Activated T-cell treated with anti-CD3 and anti-CD28 coated beads, Interleukin-2, amount 50 U/mL, for 4 hours (primary cell): ENCODE results near the gene ADAP2. TPM values are rescaled to one million over a fixed set of nuclear protein-coding genes. Genes with fewer than 3 reads are reported as not detected.
A peak's percentile ranks its signal among the peaks of the same experiment; 100 is the strongest.
"Not testable (repeated sequence)": the region's sequence is repeated elsewhere in the genome, so short reads cannot be mapped to it uniquely, and the experiment has no call there.

Experiments
- ATAC-seq, 2 donors: fragments of 200-7000 bp; cut with Tn5 transposase; one replicate each; pipeline ENCODE4 v1.10.0; 2021
- DNase-seq: peaks from one replicate; pipeline ENCODE4 v3.0.0-alpha.2; 2020
- H3K27me3 Mint-ChIP-seq: one replicate; pipeline ENCODE4 v1.8.0; 2021; ENCODE audit warnings: low read depth, mixed read lengths
- H3K36me3 Mint-ChIP-seq: one replicate; pipeline ENCODE4 v1.8.0; 2022; ENCODE audit warnings: mixed read lengths; ENCODE audit not compliant: insufficient read depth
- H3K4me1 Mint-ChIP-seq: one replicate; pipeline ENCODE4 v1.8.0; 2021; ENCODE audit warnings: low read depth, mixed read lengths
- H3K4me3 Mint-ChIP-seq: one replicate; pipeline ENCODE4 v1.8.0; 2021; ENCODE audit warnings: mild to moderate bottlenecking, moderate library complexity, mixed read lengths
- H3K9me3 Mint-ChIP-seq: one replicate; pipeline ENCODE4 v1.8.0; 2021; ENCODE audit warnings: mixed read lengths
- total RNA-seq, 3 donors: library from RNA; stranded (reverse); gene quantifications; one replicate each; pipeline ENCODE4 v1.2.1, GENCODE V29; 2021

ADAP2 gene
- total RNA-seq, 3 donors from 2014 or later, result 0.95 to 1.4 (median 1.1) TPM

DNA sequence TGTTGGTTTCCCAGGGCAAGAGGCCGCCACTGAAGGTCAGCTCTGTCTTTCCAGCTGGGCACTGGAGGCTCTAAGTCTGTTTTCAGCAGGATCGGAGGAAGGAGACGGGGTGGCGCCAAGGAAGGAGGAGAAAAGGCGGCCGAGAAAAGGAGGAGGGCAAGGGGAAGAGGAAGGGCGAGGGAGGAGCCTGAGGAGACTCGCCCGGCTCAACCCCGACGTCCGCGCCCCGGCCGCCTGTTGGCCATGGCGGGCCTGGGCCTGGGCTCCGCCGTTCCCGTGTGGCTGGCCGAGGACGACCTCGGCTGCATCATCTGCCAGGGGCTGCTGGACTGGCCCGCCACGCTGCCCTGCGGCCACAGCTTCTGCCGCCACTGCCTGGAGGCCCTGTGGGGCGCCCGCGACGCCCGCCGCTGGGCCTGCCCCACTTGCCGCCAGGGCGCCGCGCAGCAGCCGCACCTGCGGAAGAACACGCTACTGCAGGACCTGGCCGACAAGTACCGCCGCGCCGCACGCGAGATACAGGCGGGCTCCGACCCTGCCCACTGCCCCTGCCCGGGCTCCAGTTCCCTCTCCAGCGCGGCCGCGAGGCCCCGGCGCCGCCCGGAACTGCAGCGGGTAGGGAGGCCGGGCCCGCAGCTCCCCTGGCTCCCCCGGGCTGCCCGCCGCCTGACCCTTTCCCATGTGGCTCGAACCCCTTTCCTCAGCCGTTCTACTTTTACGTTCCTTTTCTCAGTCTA lies 49.3 kb downstream of the ADAP2 start, which contains the start of gene RNF135:
Gene RNF135, plus strand, starts transcription at position 209 of the 737 bp plus-strand sequence. Its CDS starts 35 bp downstream, at position 244.
- peak; percentile 89 for ATAC-seq
- Mint-ChIP-seq H3K27me3 (peaks cover 2% of the 10 kb centered on the region), H3K4me3 (peak within 1 kb of the TSS; percentile 95), H3K4me1 (peaks cover 32% of the 10 kb centered on the region), H3K36me3 (peaks cover 3% of the 10 kb centered on the region), H3K9me3 (no peaks in the 10 kb centered on the region)
- peak; percentile 42 for DNase-seq

DNA sequence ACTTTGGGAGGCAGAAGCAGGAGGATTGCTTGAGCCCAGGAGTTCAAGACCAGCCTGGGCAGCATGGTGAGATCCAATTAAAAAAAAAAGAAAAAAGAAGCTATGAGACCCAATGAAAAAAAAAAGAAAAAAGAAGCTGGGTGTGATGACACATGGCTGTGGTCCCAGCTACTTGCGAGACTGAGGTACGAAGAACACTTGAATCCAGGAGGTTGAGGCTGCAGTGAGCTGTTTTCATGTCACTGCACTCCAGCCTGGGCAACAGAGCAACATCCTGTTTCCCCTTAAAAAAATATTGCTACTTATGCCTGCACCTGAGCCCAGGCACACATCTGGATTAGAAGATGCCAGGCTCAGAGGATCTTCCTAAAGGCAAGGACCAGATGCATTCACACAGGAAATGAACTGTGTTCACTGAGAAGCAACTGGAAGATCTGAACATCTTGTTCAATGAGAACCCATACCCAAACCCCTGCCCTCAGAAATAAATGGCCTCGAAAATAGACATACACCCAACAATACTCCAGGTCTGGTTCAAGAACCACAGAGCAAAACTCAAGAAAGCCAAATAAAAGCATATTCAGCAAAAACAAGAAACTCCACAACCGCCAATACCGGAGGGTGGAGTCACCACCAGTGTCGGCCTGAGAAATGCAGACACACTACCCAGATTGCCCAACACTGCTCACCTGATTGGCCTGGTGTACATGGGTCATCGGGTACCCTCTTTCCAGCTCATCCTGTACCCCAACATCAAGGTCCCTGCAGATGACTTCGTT lies 53.5 kb downstream of the ADAP2 start:
- Mint-ChIP-seq H3K27me3 (peaks cover 2% of the 10 kb centered on the region), H3K36me3 (peaks cover 9% of the 10 kb centered on the region), H3K9me3 (no peaks in the 10 kb centered on the region), H3K4me1 (peaks cover 26% of the 10 kb centered on the region), H3K4me3 (no peak overlapping the region)
- ATAC-seq (no peak), DNase-seq (no peak)

DNA sequence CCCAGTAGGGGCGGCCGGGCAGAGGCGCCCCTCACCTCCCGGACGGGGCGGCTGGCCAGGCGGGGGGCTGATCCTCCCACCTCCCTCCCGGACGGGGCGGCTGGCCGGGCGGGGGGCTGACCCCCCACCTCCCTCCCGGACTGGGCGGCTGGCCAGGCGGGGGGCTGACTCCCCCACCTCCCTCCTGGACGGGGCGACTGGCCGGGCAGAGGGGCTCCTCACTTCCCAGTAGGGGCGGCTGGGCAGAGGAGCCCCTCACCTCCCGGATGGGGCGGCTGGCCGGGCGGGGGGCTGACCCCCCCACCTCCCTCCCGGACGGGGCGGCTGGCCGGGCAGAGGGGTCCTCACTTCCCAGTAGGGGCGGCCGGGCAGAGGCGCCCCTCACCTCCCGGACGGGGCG lies 58.2 kb downstream of the ADAP2 start:
- H3K4me3 Mint-ChIP-seq, ATAC-seq, H3K9me3 Mint-ChIP-seq, H3K4me1 Mint-ChIP-seq, DNase-seq, H3K36me3 Mint-ChIP-seq, H3K27me3 Mint-ChIP-seq: not testable (repeated sequence)

DNA sequence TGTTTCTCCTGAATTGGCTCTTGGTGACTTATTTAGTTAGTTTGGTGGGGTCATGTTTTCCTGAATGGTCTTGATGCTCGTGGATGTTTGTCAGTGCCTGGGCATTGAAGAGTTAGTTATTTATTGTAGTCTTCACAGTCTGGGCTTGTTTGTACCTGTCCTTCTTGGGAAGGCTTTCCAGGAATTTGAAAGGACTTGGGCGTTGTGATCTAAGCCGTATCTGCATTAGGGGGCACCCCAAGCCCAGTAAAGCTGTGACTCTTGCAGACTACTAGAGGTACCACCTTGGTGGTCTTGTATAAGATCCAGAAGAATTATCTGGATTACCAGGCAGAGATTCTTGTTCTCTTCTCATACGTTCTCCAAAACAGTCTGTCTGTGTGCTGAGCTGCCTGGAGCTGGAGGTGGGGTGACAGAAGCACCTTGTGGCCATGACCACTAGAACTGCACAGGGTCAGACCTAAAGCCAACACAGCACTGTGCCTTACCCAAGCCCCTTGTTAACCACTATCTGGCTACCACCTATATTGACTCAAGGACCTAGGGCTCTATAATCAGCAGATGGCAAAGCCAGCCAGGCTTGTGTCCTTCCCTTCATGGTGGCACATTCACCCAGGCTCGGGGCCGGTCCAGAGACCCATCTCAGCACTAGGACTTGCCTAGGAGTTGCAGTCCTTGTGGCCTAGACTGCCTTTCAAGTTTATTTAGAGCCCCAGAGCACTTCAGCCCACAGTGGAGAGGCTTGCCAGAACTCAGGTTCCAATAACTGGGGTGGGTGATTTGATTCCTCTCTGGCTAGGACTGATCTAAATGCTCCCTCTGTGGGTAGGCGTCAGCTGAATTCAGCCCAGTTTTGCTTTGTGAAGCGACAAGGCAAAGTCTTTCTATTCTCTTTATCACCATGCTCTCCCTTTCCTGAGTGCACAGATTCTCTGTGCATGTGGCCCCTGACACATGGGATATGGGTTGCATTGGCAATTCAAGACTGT lies 60.1 kb downstream of the ADAP2 start:
- DNase-seq (no peak), ATAC-seq (no peak)
- H3K36me3 Mint-ChIP-seq, result peaks cover 15% of the 10 kb centered on the region
- peaks cover 4% of the 10 kb centered on the region for H3K4me1 Mint-ChIP-seq
- no peak overlapping the region for H3K4me3 Mint-ChIP-seq
- no peaks in the 10 kb centered on the region for H3K27me3 Mint-ChIP-seq
- no peaks in the 10 kb centered on the region for H3K9me3 Mint-ChIP-seq

DNA sequence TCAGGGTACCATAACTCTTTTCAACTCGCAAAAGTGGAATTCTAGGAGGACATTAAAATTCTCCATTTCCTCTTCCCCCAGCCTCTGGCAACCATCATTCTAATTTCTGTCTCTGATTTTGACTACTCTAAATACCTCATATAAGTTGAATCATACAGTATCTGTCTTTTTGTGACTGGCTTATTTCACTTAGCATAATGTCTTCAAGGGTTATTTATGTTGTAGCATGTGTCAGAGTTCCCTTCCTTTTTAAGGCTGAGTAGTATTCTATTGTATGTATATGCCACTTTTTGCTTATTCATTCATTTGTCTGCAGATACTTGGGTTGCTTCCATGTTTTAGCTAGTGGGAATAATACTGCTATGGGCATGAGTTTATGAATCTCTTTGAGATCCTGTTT lies 61.1 kb downstream of the ADAP2 start:
- H3K4me1 Mint-ChIP-seq, result peaks cover 3% of the 10 kb centered on the region
- H3K36me3 Mint-ChIP-seq, result peaks cover 16% of the 10 kb centered on the region
- ATAC-seq (peak; percentile 58), DNase-seq (no peak)
- H3K27me3 Mint-ChIP-seq, result no peaks in the 10 kb centered on the region
- H3K4me3 Mint-ChIP-seq, result no peak overlapping the region
- no peaks in the 10 kb centered on the region for H3K9me3 Mint-ChIP-seq

DNA sequence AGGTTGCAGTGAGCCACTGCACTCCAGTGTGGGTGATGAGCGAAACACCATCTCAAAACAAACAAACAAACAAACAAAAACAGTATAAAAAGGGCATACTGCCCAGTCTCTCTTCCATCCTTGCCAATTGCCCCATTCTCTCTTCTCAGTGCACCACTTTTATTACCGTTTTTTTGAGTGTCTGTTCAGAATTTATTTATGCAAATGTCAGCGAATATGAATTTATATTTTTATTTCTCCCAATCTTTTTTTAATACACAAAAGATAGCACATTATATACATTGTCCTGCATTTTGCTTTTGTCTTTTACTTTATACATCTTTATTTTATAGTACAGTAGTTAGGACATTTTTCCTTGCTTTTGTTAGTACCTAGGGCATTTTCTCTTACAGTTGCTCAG lies 68.7 kb downstream of the ADAP2 start:
- Mint-ChIP-seq H3K27me3 (no peaks in the 10 kb centered on the region), H3K36me3 (peaks cover 17% of the 10 kb centered on the region), H3K4me3 (no peak overlapping the region), H3K4me1 (no peaks in the 10 kb centered on the region), H3K9me3 (no peaks in the 10 kb centered on the region)
- ATAC-seq (no peak), DNase-seq (no peak)

DNA sequence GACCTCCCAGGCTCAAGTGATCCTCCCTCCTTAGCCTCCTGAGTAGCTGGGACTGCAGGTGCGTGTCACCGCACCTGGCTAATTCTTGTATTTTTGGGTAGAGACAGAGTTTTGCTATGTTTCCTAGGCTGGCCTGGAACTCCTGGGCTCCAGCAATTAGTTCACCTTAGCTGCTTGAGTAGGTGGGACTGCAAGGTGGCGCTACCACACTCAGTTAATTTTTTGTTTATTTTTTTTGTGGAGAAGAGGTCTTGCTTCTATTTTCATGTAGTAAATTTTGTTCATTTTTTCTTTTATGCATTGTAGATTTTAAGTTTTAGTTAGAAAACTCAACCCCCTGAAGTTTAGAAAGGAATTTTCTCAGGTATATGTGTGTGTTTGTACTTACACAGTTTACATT lies 70.8 kb downstream of the ADAP2 start:
- no peaks in the 10 kb centered on the region for H3K27me3 Mint-ChIP-seq
- DNase-seq (no peak), ATAC-seq (no peak)
- H3K4me3 Mint-ChIP-seq, result no peak overlapping the region
- no peaks in the 10 kb centered on the region for H3K4me1 Mint-ChIP-seq
- H3K9me3 Mint-ChIP-seq, result no peaks in the 10 kb centered on the region
- H3K36me3 Mint-ChIP-seq, result peaks cover 9% of the 10 kb centered on the region

DNA sequence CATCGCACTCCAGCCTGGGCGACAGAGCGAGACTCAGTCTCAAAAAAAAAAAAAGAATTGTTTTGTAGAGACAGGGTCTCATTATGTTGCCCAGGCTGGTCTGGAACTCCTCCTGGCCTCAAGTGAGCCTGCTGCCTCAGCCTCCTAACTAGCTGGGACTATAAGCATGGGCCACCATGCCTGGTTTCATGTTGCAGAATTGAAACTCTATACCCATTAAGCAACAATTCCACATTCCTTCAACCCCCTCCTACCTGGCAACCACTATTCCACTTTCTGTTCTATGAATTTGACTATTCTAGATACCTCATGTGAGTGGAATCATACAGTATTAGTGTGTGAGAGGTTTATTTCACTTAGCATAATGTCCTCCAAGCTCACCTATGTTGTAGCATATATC lies 73.6 kb downstream of the ADAP2 start:
- H3K9me3 Mint-ChIP-seq, result no peaks in the 10 kb centered on the region
- no peaks in the 10 kb centered on the region for H3K4me1 Mint-ChIP-seq
- ATAC-seq (no peak), DNase-seq (no peak)
- H3K4me3 Mint-ChIP-seq, result no peak overlapping the region
- peaks cover 12% of the 10 kb centered on the region for H3K36me3 Mint-ChIP-seq
- no peaks in the 10 kb centered on the region for H3K27me3 Mint-ChIP-seq

DNA sequence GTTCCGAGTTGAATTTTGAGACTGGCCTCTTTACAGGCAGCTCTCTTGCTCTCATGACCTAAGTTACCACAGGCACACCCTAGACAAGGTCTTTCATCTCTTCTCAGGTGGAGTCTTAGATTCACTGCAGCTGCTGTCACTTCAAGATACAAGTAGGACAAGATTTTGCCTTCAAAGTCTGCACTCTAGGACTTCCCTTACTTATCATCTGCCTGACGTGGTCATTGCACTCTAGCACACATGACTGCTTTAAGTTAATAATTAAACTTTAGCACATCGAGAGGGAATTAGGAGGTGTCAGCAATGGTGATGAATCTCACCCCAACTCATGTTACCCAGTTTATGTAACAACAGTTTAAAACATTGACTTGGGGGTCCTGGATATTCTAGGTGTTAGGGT lies 74.7 kb downstream of the ADAP2 start:
- Mint-ChIP-seq H3K9me3 (no peaks in the 10 kb centered on the region), H3K4me3 (no peak overlapping the region), H3K4me1 (no peaks in the 10 kb centered on the region), H3K36me3 (peaks cover 10% of the 10 kb centered on the region), H3K27me3 (no peaks in the 10 kb centered on the region)
- ATAC-seq (no peak), DNase-seq (no peak)

DNA sequence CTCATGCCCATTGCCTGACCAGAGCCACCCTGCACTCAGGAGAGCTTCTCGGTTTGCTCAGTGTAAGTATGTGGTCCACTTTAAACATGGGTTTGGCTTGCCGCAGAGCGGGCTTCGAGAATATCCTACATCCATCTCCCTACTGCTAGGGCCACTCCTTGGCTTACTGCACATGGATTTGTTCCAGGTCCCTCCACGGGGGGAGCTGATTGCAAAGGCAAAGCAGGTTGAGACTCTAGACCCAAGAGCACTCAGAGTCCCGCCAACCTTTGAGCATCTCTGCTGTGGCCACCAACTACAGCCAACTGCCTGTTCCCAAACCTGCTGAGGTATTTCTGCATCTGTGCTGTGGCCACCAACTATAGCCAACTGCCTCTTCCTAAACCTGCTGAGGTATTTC lies 75.5 kb downstream of the ADAP2 start:
- no peak for ATAC-seq
- no peak overlapping the region for H3K4me3 Mint-ChIP-seq
- no peaks in the 10 kb centered on the region for H3K4me1 Mint-ChIP-seq
- H3K27me3 Mint-ChIP-seq, result no peaks in the 10 kb centered on the region
- no peak for DNase-seq
- H3K36me3 Mint-ChIP-seq, result peaks cover 10% of the 10 kb centered on the region
- no peaks in the 10 kb centered on the region for H3K9me3 Mint-ChIP-seq

DNA sequence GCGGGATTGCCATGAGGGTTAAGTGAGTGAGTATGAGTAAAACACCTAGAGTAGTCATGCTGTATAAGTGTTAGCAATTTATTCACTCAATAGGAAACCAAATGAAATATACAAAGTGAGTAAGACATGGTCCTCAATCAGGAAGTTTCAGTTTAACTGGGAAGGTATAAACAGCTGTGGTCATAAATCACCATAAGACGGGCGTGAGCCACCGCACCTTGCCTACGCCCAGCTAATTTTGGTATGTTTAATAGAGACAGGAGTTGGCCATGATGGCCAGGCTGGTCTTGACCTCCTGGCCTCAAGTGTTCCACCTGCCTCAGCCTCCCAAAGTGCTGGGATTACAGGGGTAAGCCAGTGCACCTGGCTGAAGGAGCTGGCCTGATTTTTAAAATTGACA lies 76.1 kb downstream of the ADAP2 start:
- Mint-ChIP-seq H3K36me3 (peaks cover 12% of the 10 kb centered on the region), H3K27me3 (no peaks in the 10 kb centered on the region), H3K4me3 (no peak overlapping the region), H3K9me3 (no peaks in the 10 kb centered on the region), H3K4me1 (no peaks in the 10 kb centered on the region)
- ATAC-seq, result no peak
- DNase-seq, result no peak

DNA sequence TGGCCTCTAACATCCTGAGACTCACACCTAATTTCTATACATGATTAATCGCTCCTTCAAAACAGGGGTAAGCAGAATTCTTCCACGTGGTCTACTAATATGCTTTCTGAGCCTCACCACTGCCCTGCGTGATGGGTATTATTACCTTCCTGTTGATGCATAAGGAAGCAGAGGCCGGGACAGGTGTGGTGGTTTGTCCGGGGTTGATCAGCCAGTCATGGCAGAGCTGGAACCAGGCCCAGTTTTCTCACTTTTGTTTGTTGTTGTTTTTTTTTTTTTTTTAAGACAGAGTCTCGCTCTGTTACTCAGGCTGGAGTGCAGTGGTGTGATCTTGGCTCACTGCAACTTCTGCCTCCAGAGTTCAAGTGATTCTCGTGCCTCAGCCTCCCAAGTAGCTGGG lies 80.3 kb downstream of the ADAP2 start:
- no peaks in the 10 kb centered on the region for H3K9me3 Mint-ChIP-seq
- peaks cover 16% of the 10 kb centered on the region for H3K36me3 Mint-ChIP-seq
- no peaks in the 10 kb centered on the region for H3K27me3 Mint-ChIP-seq
- ATAC-seq, result no peak
- DNase-seq, result no peak
- no peaks in the 10 kb centered on the region for H3K4me1 Mint-ChIP-seq
- H3K4me3 Mint-ChIP-seq, result no peak overlapping the region

DNA sequence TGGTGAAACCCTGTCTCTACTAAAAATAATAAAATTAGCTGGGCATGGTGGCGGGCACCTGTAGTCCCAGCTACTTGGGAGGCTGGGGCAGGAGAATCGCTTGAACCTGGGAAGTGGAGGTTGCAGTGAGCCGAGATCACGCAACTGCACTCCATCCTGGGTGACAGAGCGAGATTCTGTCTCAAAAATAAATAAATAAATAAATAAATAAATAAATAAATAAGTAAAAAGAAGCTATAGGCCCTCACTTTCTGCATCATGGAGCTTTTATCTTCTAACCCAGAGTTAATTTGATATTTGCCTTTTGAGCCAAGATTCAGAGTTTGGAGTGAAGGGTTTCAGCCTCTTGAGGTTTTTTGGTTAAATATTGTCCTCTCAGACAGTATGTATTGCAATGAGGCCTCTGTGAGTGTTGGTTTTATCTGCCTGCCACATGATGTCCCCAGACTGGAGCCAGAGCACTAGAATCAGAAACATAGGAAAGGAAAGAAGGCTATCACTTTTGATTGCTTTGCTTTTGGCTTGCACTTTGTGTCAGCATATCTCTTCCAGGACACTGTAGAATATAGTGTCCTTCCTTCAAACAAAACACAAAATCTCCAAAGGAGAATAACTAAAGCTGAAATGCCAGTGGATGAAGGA lies 81.6 kb downstream of the ADAP2 start:
- Mint-ChIP-seq H3K9me3 (no peaks in the 10 kb centered on the region), H3K4me3 (no peak overlapping the region), H3K4me1 (peaks cover 9% of the 10 kb centered on the region), H3K27me3 (no peaks in the 10 kb centered on the region), H3K36me3 (peaks cover 10% of the 10 kb centered on the region)
- no peak for DNase-seq
- ATAC-seq, result no peak

DNA sequence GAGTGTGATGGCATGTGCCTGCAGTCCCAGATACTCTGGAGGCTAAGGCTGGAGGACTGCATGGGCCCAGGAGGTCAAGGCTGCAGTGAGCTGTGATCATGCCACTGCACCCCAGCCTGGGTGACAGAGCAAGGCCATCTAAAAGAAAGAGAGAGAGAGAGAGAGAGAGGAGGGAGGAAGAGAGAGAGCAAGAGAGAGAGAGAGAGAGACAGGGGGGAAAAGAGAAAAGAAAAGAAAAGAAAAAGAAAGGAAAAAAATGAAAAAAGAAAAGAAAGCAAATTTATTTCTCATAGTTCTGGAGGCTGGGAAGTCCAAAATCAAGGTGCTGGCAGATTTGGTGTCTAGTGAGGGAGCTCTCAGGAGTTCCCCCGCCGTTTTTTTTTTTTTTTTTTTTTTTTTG lies 82.4 kb downstream of the ADAP2 start:
- Mint-ChIP-seq H3K9me3 (no peaks in the 10 kb centered on the region), H3K27me3 (no peaks in the 10 kb centered on the region), H3K4me3 (no peak overlapping the region), H3K36me3 (peaks cover 10% of the 10 kb centered on the region), H3K4me1 (peaks cover 14% of the 10 kb centered on the region)
- no peak for ATAC-seq
- no peak for DNase-seq
